ENCODE measurements around the gene HSPA14.
"Not testable (repeated sequence)": the region's sequence is repeated elsewhere in the genome, so short reads cannot be mapped to it uniquely, and the experiment has no call there.

The HSPA14 gene

GRCh38 chr10:14906765-14907164 lies 68.7 kb downstream of the HSPA14 start:
- Histone ChIP-seq H3K9ac (ENCODE audit: low read length) (no peak overlapping the region), H3K9me3 (ENCODE audit: insufficient read depth, low read length) (no peaks in the 10 kb centered on the region), H3K27ac (ENCODE audit: low read depth, low read length) (no peak overlapping the region), H3K79me2 (ENCODE audit: insufficient read depth, low read length) (0 out of 2 replicates have a peak, but pooled peaks cover 1% of the 10 kb centered on the region), H3K4me3 (ENCODE audit: insufficient read depth, low read length, poor library complexity, severe bottlenecking) (no peak overlapping the region), H3K36me3 (ENCODE audit: low read length) (peaks cover 39% of the 10 kb centered on the region), H3K9me2 (replicated peaks; ENCODE audit: insufficient read depth, low read length) (no peaks in the 10 kb centered on the region), H3K4me2 (ENCODE audit: low read depth, low read length, poor library complexity, severe bottlenecking) (no peak overlapping the region), H2AFZ (ENCODE audit: low read depth, low read length, severe bottlenecking) (no peak overlapping the region), H3F3A (ENCODE audit: insufficient read depth) (peaks cover 69% of the 10 kb centered on the region), H4K20me1 (ENCODE audit: low read depth, low read length) (no peaks in the 10 kb centered on the region), H3K27me3 (ENCODE audit: low read length) (no peaks in the 10 kb centered on the region)
- no peak for TF ChIP-seq EZH2phosphoT487 (conservative IDR thresholded peaks at IDR 0.05; ENCODE audit: low read length)
- no peak for TF ChIP-seq CTCF (IDR thresholded peaks at IDR 0.05; ENCODE audit: insufficient read depth, low read length, poor library complexity, severe bottlenecking)

- not testable (repeated sequence) for H4K20me1 ChIP-seq (ENCODE audit: low read depth, low read length); H3K4me2 ChIP-seq (ENCODE audit: low read depth, low read length, poor library complexity, severe bottlenecking); H3K79me2 ChIP-seq (ENCODE audit: insufficient read depth, low read length); H2AFZ ChIP-seq (ENCODE audit: low read depth, low read length, severe bottlenecking); H3K27me3 ChIP-seq (ENCODE audit: low read length); H3K9ac ChIP-seq (ENCODE audit: low read length); H3K9me2 ChIP-seq (replicated peaks; ENCODE audit: insufficient read depth, low read length); H3K9me3 ChIP-seq (ENCODE audit: insufficient read depth, low read length); H3K27ac ChIP-seq (ENCODE audit: low read depth, low read length); H3K4me3 ChIP-seq (ENCODE audit: insufficient read depth, low read length, poor library complexity, severe bottlenecking)
- Histone ChIP-seq H3K36me3 (ENCODE audit: low read length) (peaks cover 35% of the 10 kb centered on the region), H3F3A (ENCODE audit: insufficient read depth) (peaks cover 62% of the 10 kb centered on the region)
Measured at GRCh38 chr10:14907591-14907990, 69.5 kb downstream of the HSPA14 start.

GRCh38 chr10:14909101-14909500 lies 71.0 kb downstream of the HSPA14 start:
- TF ChIP-seq EZH2phosphoT487 (conservative IDR thresholded peaks at IDR 0.05; ENCODE audit: low read length) = no peak
- no peak for TF ChIP-seq CTCF (IDR thresholded peaks at IDR 0.05; ENCODE audit: insufficient read depth, low read length, poor library complexity, severe bottlenecking)
- Histone ChIP-seq H4K20me1 (ENCODE audit: low read depth, low read length) (no peaks in the 10 kb centered on the region), H3K9ac (ENCODE audit: low read length) (no peak overlapping the region), H3K79me2 (ENCODE audit: insufficient read depth, low read length) (0 out of 2 replicates have a peak, but pooled peaks cover 3% of the 10 kb centered on the region), H3F3A (ENCODE audit: insufficient read depth) (peaks cover 53% of the 10 kb centered on the region), H3K27me3 (ENCODE audit: low read length) (no peaks in the 10 kb centered on the region), H3K9me3 (ENCODE audit: insufficient read depth, low read length) (no peaks in the 10 kb centered on the region), H3K36me3 (ENCODE audit: low read length) (peaks cover 39% of the 10 kb centered on the region), H3K9me2 (replicated peaks; ENCODE audit: insufficient read depth, low read length) (no peaks in the 10 kb centered on the region), H3K4me2 (ENCODE audit: low read depth, low read length, poor library complexity, severe bottlenecking) (no peak overlapping the region), H3K4me3 (ENCODE audit: insufficient read depth, low read length, poor library complexity, severe bottlenecking) (no peak overlapping the region), H2AFZ (ENCODE audit: low read depth, low read length, severe bottlenecking) (no peak overlapping the region), H3K27ac (ENCODE audit: low read depth, low read length) (no peak overlapping the region)

GRCh38 chr10:14910953-14911352 lies 72.8 kb downstream of the HSPA14 start:
- no peaks in the 10 kb centered on the region for H3K9me2 ChIP-seq (replicated peaks; ENCODE audit: insufficient read depth, low read length)
- no peak overlapping the region for H3K4me3 ChIP-seq (ENCODE audit: insufficient read depth, low read length, poor library complexity, severe bottlenecking)
- no peaks in the 10 kb centered on the region for H3K9me3 ChIP-seq (ENCODE audit: insufficient read depth, low read length)
- no peak overlapping the region for H3K4me2 ChIP-seq (ENCODE audit: low read depth, low read length, poor library complexity, severe bottlenecking)
- H3F3A ChIP-seq (ENCODE audit: insufficient read depth) = peaks cover 47% of the 10 kb centered on the region; the same call in 1 of the 2 replicates
- no peak overlapping the region for H3K27ac ChIP-seq (ENCODE audit: low read depth, low read length)
- H3K9ac ChIP-seq (ENCODE audit: low read length) = no peak overlapping the region
- TF ChIP-seq EZH2phosphoT487 (conservative IDR thresholded peaks at IDR 0.05; ENCODE audit: low read length) (no peak), CTCF (IDR thresholded peaks at IDR 0.05; ENCODE audit: insufficient read depth, low read length, poor library complexity, severe bottlenecking) (no peak)
- H3K36me3 ChIP-seq (ENCODE audit: low read length) = peaks cover 54% of the 10 kb centered on the region
- no peaks in the 10 kb centered on the region for H4K20me1 ChIP-seq (ENCODE audit: low read depth, low read length)
- H2AFZ ChIP-seq (ENCODE audit: low read depth, low read length, severe bottlenecking) = no peak overlapping the region
- no peaks in the 10 kb centered on the region for H3K27me3 ChIP-seq (ENCODE audit: low read length)
- peaks cover 3% of the 10 kb centered on the region; the same call in 1 of the 2 replicates for H3K79me2 ChIP-seq (ENCODE audit: insufficient read depth, low read length)

Measured in SU-DHL-6 (cell line).